Nephron (organoid): ENCODE data around the gene AHCTF1.
"Not testable (repeated sequence)": the region's sequence is repeated elsewhere in the genome, so short reads cannot be mapped to it uniquely, and the experiment has no call there.

Source experiments
- H3K27ac Mint-ChIP-seq, 3 experiments: 2 replicates each; pipeline ENCODE4 v1.8.0; 2020; ENCODE audit warnings: mixed read lengths in 3 of 3, mild to moderate bottlenecking in 2 of 3, moderate library complexity in 1 of 3
- H3K27me3 Mint-ChIP-seq: 2 replicates; pipeline ENCODE4 v1.8.0; 2021; ENCODE audit warnings: low read depth, mild to moderate bottlenecking, moderate library complexity, mixed read lengths
- H3K36me3 Mint-ChIP-seq: 2 replicates; pipeline ENCODE4 v1.8.0; 2020; ENCODE audit warnings: low read depth, mixed read lengths
- H3K4me1 Mint-ChIP-seq: 2 replicates; pipeline ENCODE4 v1.8.0; 2020; ENCODE audit warnings: mixed read lengths
- H3K4me3 Mint-ChIP-seq, 3 experiments: 2 replicates each; pipeline ENCODE4 v1.8.0; 2020; ENCODE audit warnings: mild to moderate bottlenecking in 3 of 3, mixed read lengths in 3 of 3, moderate library complexity in 2 of 3
- H3K9me3 Mint-ChIP-seq: 2 replicates; pipeline ENCODE4 v1.8.0; 2020; ENCODE audit warnings: mixed read lengths
- TF ChIP-seq, protein P1 (sequence below), 3 experiments: fragments of 200-600 bp; sonication (generic); IDR thresholded peaks; one replicate each; pipeline ENCODE4 v1.5.0; 2021; ENCODE audit warnings: antibody characterized with exemption in 3 of 3; ENCODE audit not compliant: unreplicated experiment in 3 of 3

AHCTF1 gene

DNA sequence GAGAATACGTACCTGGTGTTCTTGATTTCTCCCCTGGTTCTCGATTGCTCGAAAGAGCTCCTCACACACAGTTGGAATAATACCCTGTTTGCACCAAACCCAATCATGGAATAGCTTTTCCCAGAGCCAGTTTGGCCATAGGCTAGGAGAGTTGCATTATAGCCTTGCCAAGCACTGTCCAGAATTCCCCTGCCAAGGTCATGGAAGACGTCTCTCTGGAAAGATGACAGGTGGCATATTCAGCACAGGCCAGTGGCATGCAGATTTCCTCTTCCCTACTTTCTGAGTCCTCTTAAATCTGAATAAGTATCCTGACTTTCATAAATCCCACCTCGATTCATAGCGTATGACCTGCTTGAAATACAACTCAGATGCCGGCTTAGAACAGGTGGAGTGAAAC, 111.1 kb downstream of the AHCTF1 start:
- Mint-ChIP-seq H3K27ac (no peak overlapping the region), H3K36me3 (no peaks in the 10 kb centered on the region), H3K4me1 (no peaks in the 10 kb centered on the region), H3K9me3 (peaks cover 4% of the 10 kb centered on the region), H3K4me3 (no peak overlapping the region), H3K27me3 (peaks cover 3% of the 10 kb centered on the region)
- TF ChIP-seq, protein P1, sequence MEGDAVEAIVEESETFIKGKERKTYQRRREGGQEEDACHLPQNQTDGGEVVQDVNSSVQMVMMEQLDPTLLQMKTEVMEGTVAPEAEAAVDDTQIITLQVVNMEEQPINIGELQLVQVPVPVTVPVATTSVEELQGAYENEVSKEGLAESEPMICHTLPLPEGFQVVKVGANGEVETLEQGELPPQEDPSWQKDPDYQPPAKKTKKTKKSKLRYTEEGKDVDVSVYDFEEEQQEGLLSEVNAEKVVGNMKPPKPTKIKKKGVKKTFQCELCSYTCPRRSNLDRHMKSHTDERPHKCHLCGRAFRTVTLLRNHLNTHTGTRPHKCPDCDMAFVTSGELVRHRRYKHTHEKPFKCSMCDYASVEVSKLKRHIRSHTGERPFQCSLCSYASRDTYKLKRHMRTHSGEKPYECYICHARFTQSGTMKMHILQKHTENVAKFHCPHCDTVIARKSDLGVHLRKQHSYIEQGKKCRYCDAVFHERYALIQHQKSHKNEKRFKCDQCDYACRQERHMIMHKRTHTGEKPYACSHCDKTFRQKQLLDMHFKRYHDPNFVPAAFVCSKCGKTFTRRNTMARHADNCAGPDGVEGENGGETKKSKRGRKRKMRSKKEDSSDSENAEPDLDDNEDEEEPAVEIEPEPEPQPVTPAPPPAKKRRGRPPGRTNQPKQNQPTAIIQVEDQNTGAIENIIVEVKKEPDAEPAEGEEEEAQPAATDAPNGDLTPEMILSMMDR (IDR thresholded peaks at IDR 0.05; ENCODE audit: unreplicated experiment in 3 of 3): no peak

DNA sequence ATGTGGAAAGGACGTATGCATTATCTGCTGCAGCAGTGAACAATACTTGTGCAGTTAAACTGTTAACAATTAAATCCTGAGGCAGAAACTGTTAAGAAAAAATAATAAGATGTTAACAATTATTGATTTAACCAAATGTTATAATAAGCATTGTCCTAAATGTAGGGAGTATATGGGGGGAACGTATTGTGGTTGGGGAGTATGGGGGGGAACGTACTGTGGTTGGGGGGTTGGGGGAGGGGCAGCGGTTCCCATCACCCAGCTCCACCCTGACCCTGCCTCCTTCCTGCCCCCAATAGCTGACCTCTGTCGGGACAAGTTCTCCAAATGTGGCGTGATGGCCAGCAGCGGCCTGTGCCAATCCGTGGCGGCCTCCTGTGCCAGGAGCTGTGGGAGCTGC, 114.0 kb downstream of the AHCTF1 start:
- not testable (repeated sequence) for H3K4me1 Mint-ChIP-seq, H3K9me3 Mint-ChIP-seq, H3K36me3 Mint-ChIP-seq, H3K4me3 Mint-ChIP-seq, H3K27me3 Mint-ChIP-seq, H3K27ac Mint-ChIP-seq

DNA sequence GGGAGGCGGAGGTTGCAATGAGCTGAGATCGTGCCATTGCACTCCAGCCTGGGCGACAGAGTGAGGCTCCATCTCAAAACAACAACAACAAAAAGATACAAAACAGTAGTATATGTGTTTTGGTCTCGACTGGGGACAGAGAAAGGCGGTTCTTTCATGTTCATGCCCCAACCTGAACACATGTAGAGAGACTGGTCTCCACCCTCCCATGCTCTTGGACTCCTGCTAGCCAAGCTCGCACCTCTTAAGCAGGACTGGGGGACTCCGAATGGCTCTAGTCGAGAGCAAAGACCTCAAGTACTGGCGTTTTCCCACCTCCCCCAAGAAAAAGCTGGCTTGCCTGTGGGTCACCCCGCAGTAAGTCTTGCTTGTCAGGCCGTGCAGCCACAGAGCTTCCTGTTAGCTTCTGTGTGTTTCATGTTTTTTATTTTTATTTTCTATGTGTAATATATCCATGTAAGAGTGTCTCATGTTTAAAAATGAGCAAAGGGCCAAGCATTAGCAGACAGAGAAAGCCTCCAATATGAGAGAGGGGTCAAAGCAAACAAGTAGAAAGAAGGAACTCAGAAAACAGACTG, 116.0 kb downstream of the AHCTF1 start:
- H3K36me3 Mint-ChIP-seq: no peaks in the 10 kb centered on the region
- H3K9me3 Mint-ChIP-seq: peaks cover 4% of the 10 kb centered on the region
- H3K27ac Mint-ChIP-seq: no peak overlapping the region
- TF ChIP-seq, protein P1 (IDR thresholded peaks at IDR 0.05; ENCODE audit: unreplicated experiment in 3 of 3): no peak
- H3K4me1 Mint-ChIP-seq: no peaks in the 10 kb centered on the region
- peaks cover 7% of the 10 kb centered on the region for H3K27me3 Mint-ChIP-seq
- no peak overlapping the region for H3K4me3 Mint-ChIP-seq

DNA sequence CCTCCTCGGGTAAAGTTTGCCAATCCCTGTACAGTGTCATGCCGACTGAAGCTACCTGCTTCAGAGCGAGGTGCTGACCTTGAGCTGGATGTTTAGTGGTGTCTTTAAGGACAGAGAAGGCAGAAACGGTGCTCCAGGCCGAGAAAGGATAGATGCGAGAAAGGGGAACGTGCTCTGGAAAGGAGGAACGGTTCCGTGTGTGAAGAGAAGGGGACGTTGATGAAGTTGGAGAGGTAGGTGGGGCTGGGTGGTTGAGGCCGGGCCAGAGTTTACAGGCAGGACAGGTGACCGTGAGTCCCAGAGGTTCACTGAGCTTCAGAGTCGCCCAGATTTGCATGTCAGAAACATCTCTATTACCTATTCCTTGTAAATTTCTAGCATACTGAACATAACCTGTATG, 116.9 kb downstream of the AHCTF1 start:
- H3K27ac Mint-ChIP-seq: no peak overlapping the region
- peaks cover 4% of the 10 kb centered on the region for H3K9me3 Mint-ChIP-seq
- H3K36me3 Mint-ChIP-seq: no peaks in the 10 kb centered on the region
- peaks cover 7% of the 10 kb centered on the region for H3K27me3 Mint-ChIP-seq
- H3K4me1 Mint-ChIP-seq: no peaks in the 10 kb centered on the region
- H3K4me3 Mint-ChIP-seq: no peak overlapping the region
- TF ChIP-seq, protein P1 (IDR thresholded peaks at IDR 0.05; ENCODE audit: unreplicated experiment in 3 of 3): no peak

DNA sequence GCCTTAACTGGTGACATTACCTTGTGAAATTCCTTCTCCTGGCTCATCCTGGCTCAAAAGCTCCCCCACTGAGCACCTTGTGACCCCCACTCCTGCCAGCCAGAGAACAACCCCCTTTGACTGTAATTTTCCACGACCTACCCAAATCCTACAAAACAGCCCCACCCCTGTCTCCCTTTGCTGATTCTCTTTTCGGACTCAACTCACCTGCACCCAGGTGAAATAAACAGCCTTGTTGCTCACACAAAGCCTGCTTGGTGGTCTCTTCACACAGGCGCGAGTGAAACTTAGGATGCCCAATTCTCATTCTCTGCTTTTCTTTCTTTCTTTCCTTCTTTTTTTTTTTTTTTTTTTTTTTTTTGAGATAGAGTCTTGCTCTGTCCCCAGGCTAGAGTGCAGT, 118.4 kb downstream of the AHCTF1 start:
- not testable (repeated sequence) for H3K27me3 Mint-ChIP-seq, H3K27ac Mint-ChIP-seq, H3K9me3 Mint-ChIP-seq, H3K36me3 Mint-ChIP-seq, H3K4me1 Mint-ChIP-seq, H3K4me3 Mint-ChIP-seq

DNA sequence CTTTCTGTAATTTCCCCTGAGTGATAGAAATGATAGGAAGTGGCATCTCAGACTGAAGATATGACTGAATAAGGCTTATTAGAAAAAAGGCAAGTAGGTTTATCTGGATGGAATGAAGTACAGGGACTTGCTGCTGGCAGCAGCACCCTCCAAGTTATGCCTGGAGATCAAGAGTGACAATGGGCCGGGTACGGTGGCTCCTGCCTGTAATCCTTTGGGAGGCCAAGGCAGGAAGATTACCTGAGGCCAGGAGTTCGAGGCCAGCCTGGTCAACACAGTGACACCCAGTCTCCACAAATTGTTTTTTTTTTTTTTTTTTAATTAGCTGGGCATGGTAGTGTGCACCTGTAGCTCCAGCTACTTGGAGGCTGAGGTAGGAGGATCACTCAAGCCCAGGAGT, 119.8 kb downstream of the AHCTF1 start:
- Mint-ChIP-seq H3K4me1 (no peaks in the 10 kb centered on the region), H3K36me3 (no peaks in the 10 kb centered on the region), H3K27me3 (peaks cover 4% of the 10 kb centered on the region), H3K4me3 (no peak overlapping the region), H3K9me3 (no peaks in the 10 kb centered on the region), H3K27ac (peak overlapping the region in 1 of 3 experiments; percentile 46)
- TF ChIP-seq, protein P1 (IDR thresholded peaks at IDR 0.05; ENCODE audit: unreplicated experiment in 3 of 3): no peak

DNA sequence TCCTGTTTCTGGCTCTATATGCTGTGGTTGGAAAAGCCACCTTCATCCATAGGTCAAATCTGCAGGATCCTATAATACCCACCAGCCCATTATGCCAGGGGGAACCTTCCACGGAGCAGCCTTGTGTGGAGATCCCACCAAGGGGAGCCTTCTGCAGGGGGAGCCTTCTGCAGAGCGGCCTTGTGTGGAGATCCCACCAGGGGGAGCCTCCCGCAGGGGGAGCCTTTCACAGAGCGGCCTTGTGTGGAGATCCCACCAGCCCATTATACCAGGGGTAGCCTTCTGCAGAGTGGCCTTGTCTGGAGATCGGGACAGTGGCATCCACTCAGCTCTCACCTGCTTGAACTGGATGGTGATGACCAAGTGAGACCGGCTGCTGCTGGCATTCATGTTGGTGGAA, 122.3 kb downstream of the AHCTF1 start:
- peaks cover 4% of the 10 kb centered on the region for H3K27me3 Mint-ChIP-seq
- no peak overlapping the region for H3K27ac Mint-ChIP-seq
- H3K4me1 Mint-ChIP-seq: no peaks in the 10 kb centered on the region
- H3K4me3 Mint-ChIP-seq: no peak overlapping the region
- no peaks in the 10 kb centered on the region for H3K36me3 Mint-ChIP-seq
- peaks cover under 1% of the 10 kb centered on the region for H3K9me3 Mint-ChIP-seq
- TF ChIP-seq, protein P1 (IDR thresholded peaks at IDR 0.05; ENCODE audit: unreplicated experiment in 3 of 3): no peak
